GM12878 (cell line): ENCODE measurements around the gene ELK3.

Experiments used
- ATF2 ChIP-seq: IDR thresholded peaks from 2 replicates; pipeline ENCODE4 v1.6.1; 2012; ENCODE audit warnings: low read length, inconsistent platforms
- CBFB ChIP-seq: IDR thresholded peaks from 2 replicates; pipeline ENCODE4 v1.6.1; 2016; ENCODE audit warnings: antibody characterized with exemption, low read depth
- CEBPZ ChIP-seq: fragments of 150-350 bp; IDR thresholded peaks from 2 replicates; pipeline ENCODE4 v1.6.1; 2016; ENCODE audit warnings: low read depth, low read length
- CREB1 ChIP-seq: IDR thresholded peaks from 2 replicates; pipeline ENCODE4 v1.6.1; 2012; ENCODE audit warnings: low read depth, mild to moderate bottlenecking, inconsistent platforms
- CTCF ChIP-seq, 3 experiments: IDR thresholded peaks in 2 of 3; conservative IDR thresholded peaks in 1 of 3; 2 replicates each; pipeline ENCODE4 v1.5.1; 2011; ENCODE audit warnings: low read depth in 3 of 3, low read length in 3 of 3, mild to moderate bottlenecking in 3 of 3, control low read depth in 2 of 3, moderate library complexity in 2 of 3, inconsistent platforms in 1 of 3, mixed read lengths in 1 of 3; ENCODE audit not compliant: control insufficient read depth in 2 of 3, insufficient read depth in 1 of 3; ENCODE audit errors: extremely low read depth in 1 of 3
- E2F4 ChIP-seq: IDR thresholded peaks from 2 replicates; pipeline ENCODE4 v1.6.1; 2012; ENCODE audit warnings: low read depth, low read length, improper control_type of control experiment
- ESRRA ChIP-seq: IDR thresholded peaks from 2 replicates; pipeline ENCODE4 v1.6.1; 2012; ENCODE audit warnings: mild to moderate bottlenecking, low read length, improper control_type of control experiment
- EZH2 ChIP-seq: IDR thresholded peaks from 2 replicates; pipeline ENCODE4 v1.6.1; 2012; ENCODE audit warnings: low read depth, mild to moderate bottlenecking, control low read depth, inconsistent platforms, low read length, borderline replicate concordance; ENCODE audit not compliant: control insufficient read depth
- GABPA ChIP-seq: IDR thresholded peaks from 2 replicates; pipeline ENCODE4 v1.6.1; 2014; ENCODE audit warnings: antibody characterized with exemption, low read depth, mild to moderate bottlenecking, inconsistent platforms
- MAX ChIP-seq: IDR thresholded peaks from 2 replicates; pipeline ENCODE4 v1.6.1; 2012; ENCODE audit warnings: low read depth, low read length, improper control_type of control experiment
- NFYA ChIP-seq: IDR thresholded peaks from 2 replicates; pipeline ENCODE4 v1.6.1; 2011; ENCODE audit warnings: low read depth, mild to moderate bottlenecking, low read length, improper control_type of control experiment, borderline replicate concordance
- RELA ChIP-seq: fragments of 450-650 bp; IDR thresholded peaks from 2 replicates; pipeline ENCODE4 v1.8.0; 2014; ENCODE audit warnings: borderline replicate concordance; ENCODE audit not compliant: partially characterized antibody
- SP1 ChIP-seq: IDR thresholded peaks from one replicate; pipeline ENCODE4 v1.6.1; 2011; ENCODE audit warnings: low read depth, low read length
- TAF1 ChIP-seq: IDR thresholded peaks from 2 replicates; pipeline ENCODE4 v1.6.1; 2011; ENCODE audit warnings: mild to moderate bottlenecking, low read depth, low read length, borderline replicate concordance

- TF ChIP-seq CTCF (IDR thresholded peaks at IDR 0.05 in 2 of 3, conservative IDR thresholded peaks at IDR 0.05 in 1 of 3; ENCODE audit: control insufficient read depth in 2 of 3, extremely low read depth in 1 of 3, insufficient read depth in 1 of 3, low read depth in 3 of 3, low read length in 3 of 3): no peak
- TF ChIP-seq MAX: no peak
- no peak for TF ChIP-seq EZH2
- no peak for TF ChIP-seq ATF2
- TF ChIP-seq NFYA: no peak
- no peak for TF ChIP-seq TAF1
- no peak for TF ChIP-seq CBFB
- TF ChIP-seq CREB1: no peak
- no peak for TF ChIP-seq SP1
- no peak for TF ChIP-seq RELA
- TF ChIP-seq CEBPZ: no peak
- no peak for TF ChIP-seq E2F4
- TF ChIP-seq ESRRA: no peak
- no peak for TF ChIP-seq GABPA
These were observed 107.6 kb downstream of the ELK3 start for GRCh38 chr12:96301732-96302131.
